DND-41 (cell line): ENCODE data around the gene SERPINA5.

Experiments used
- CTCF ChIP-seq: IDR thresholded peaks from 2 replicates; pipeline ENCODE4 v1.5.1; 2012; ENCODE audit warnings: borderline replicate concordance, low read length, moderate library complexity, mild to moderate bottlenecking; ENCODE audit not compliant: poor library complexity, severe bottlenecking; ENCODE audit errors: extremely low read depth
- EZH2 ChIP-seq: IDR thresholded peaks from 3 replicates; pipeline ENCODE4 v1.6.1; 2012; ENCODE audit warnings: borderline replicate concordance, low read depth, mild to moderate bottlenecking, moderate library complexity, low read length, inconsistent platforms; ENCODE audit not compliant: severe bottlenecking

GRCh38 chr14:94548131-94548998 lies 32.9 kb upstream of the SERPINA5 start:
- TF ChIP-seq CTCF (no peak), EZH2 (no peak)
